Measurements from ENCODE around the gene USP32. TPM values are rescaled to one million over a fixed set of nuclear protein-coding genes. Genes with fewer than 3 reads are reported as not detected.
"Not testable (repeated sequence)": the region's sequence is repeated elsewhere in the genome, so short reads cannot be mapped to it uniquely, and the experiment has no call there.

USP32 gene
- total RNA-seq = 10 to 100 TPM; 27.5 to 34.2 TPM
- 58.6 to 69.9 reads per million in 2 donors for total RNA-seq

GRCh38 chr17:60392042-60392844, at the start of gene USP32:
TSS of gene USP32 (minus strand) at chr17:60392133. CDS start at chr17:60391939, 194 bp downstream.
- Mint-ChIP-seq H3K27ac (peak within 1 kb of the TSS; percentile 93), H3K36me3 (ENCODE audit: low read depth) (no peaks in the 10 kb centered on the region), H3K4me3 (peak within 1 kb of the TSS; percentile 94), H3K4me1 (peaks cover 32% of the 10 kb centered on the region), H3K27me3 (no peaks in the 10 kb centered on the region)
- ATAC-seq (peak; percentile 90), DNase-seq (peak; percentile 89 to 96 (median 95))
- H3K9me3 ChIP-seq (ENCODE audit: control insufficient read depth, low read length, poor library complexity, severe bottlenecking) = no peaks in the 10 kb centered on the region

GRCh38 chr17:60439501-60439900, 47.6 kb upstream of the USP32 start:
- Mint-ChIP-seq H3K4me1 (peaks cover 4% of the 10 kb centered on the region), H3K27ac (no peak overlapping the region), H3K4me3 (no peak overlapping the region), H3K36me3 (ENCODE audit: low read depth) (no peaks in the 10 kb centered on the region), H3K27me3 (peaks cover 6% of the 10 kb centered on the region)
- no peaks in the 10 kb centered on the region for H3K9me3 ChIP-seq (ENCODE audit: control insufficient read depth, low read length, poor library complexity, severe bottlenecking)
- no peak for ATAC-seq
- no peak for DNase-seq

GRCh38 chr17:60436676-60437075, 44.7 kb upstream of the USP32 start:
- H3K9me3 ChIP-seq (ENCODE audit: control insufficient read depth, low read length, poor library complexity, severe bottlenecking) = no peaks in the 10 kb centered on the region
- DNase-seq (no peak), ATAC-seq (no peak)
- H3K27ac Mint-ChIP-seq = no peak overlapping the region
- no peak overlapping the region for H3K4me3 Mint-ChIP-seq
- H3K27me3 Mint-ChIP-seq = peaks cover 13% of the 10 kb centered on the region
- peaks cover 2% of the 10 kb centered on the region for H3K36me3 Mint-ChIP-seq (ENCODE audit: low read depth)
- peaks cover 4% of the 10 kb centered on the region for H3K4me1 Mint-ChIP-seq

GRCh38 chr17:60435244-60436167, 43.6 kb upstream of the USP32 start:
- H3K27ac Mint-ChIP-seq = no peak overlapping the region
- ATAC-seq (peak; percentile 75), DNase-seq (peak in 1 of 3 donors; percentile 51)
- peaks cover 3% of the 10 kb centered on the region for H3K4me1 Mint-ChIP-seq
- peaks cover 2% of the 10 kb centered on the region for H3K36me3 Mint-ChIP-seq (ENCODE audit: low read depth)
- H3K27me3 Mint-ChIP-seq = peaks cover 17% of the 10 kb centered on the region
- no peaks in the 10 kb centered on the region for H3K9me3 ChIP-seq (ENCODE audit: control insufficient read depth, low read length, poor library complexity, severe bottlenecking)
- no peak overlapping the region for H3K4me3 Mint-ChIP-seq

GRCh38 chr17:60433021-60433997, 41.4 kb upstream of the USP32 start:
- not testable (repeated sequence) for H3K4me1 Mint-ChIP-seq; H3K4me3 Mint-ChIP-seq; H3K36me3 Mint-ChIP-seq (ENCODE audit: low read depth); H3K9me3 ChIP-seq (ENCODE audit: control insufficient read depth, low read length, poor library complexity, severe bottlenecking); ATAC-seq; H3K27ac Mint-ChIP-seq; DNase-seq
- peaks cover 17% of the 10 kb centered on the region for H3K27me3 Mint-ChIP-seq

- H3K36me3 Mint-ChIP-seq (ENCODE audit: low read depth); H3K4me1 Mint-ChIP-seq; DNase-seq; H3K4me3 Mint-ChIP-seq; H3K27ac Mint-ChIP-seq; ATAC-seq; H3K9me3 ChIP-seq (ENCODE audit: control insufficient read depth, low read length, poor library complexity, severe bottlenecking): not testable (repeated sequence)
- H3K27me3 Mint-ChIP-seq = peaks cover 18% of the 10 kb centered on the region
Observed at GRCh38 chr17:60430561-60430960, 38.6 kb upstream of the USP32 start.

- H3K27ac Mint-ChIP-seq = not testable (repeated sequence)
Observed at GRCh38 chr17:60428491-60428890, 36.6 kb upstream of the USP32 start.

GRCh38 chr17:60426596-60426995, 34.7 kb upstream of the USP32 start:
- no peak for DNase-seq
- Mint-ChIP-seq H3K27me3 (peaks cover 11% of the 10 kb centered on the region), H3K4me3 (no peak overlapping the region), H3K36me3 (ENCODE audit: low read depth) (no peaks in the 10 kb centered on the region), H3K4me1 (peaks cover 2% of the 10 kb centered on the region), H3K27ac (no peak overlapping the region)
- no peak for ATAC-seq
- H3K9me3 ChIP-seq (ENCODE audit: control insufficient read depth, low read length, poor library complexity, severe bottlenecking) = no peaks in the 10 kb centered on the region

More at GRCh38 chr17:60428491-60428890, 36.6 kb upstream of the USP32 start:
- not testable (repeated sequence) for H3K36me3 Mint-ChIP-seq (ENCODE audit: low read depth); H3K9me3 ChIP-seq (ENCODE audit: control insufficient read depth, low read length, poor library complexity, severe bottlenecking); ATAC-seq; H3K4me3 Mint-ChIP-seq; H3K4me1 Mint-ChIP-seq; DNase-seq
- H3K27me3 Mint-ChIP-seq = peaks cover 11% of the 10 kb centered on the region

- no peak overlapping the region for H3K4me3 Mint-ChIP-seq
- no peaks in the 10 kb centered on the region for H3K36me3 Mint-ChIP-seq (ENCODE audit: low read depth)
- H3K9me3 ChIP-seq (ENCODE audit: control insufficient read depth, low read length, poor library complexity, severe bottlenecking) = no peaks in the 10 kb centered on the region
- ATAC-seq (no peak), DNase-seq (no peak)
- peaks cover 6% of the 10 kb centered on the region for H3K27me3 Mint-ChIP-seq
- H3K4me1 Mint-ChIP-seq = peaks cover 8% of the 10 kb centered on the region
- H3K27ac Mint-ChIP-seq = no peak overlapping the region
Observed at GRCh38 chr17:60425626-60426025, 33.7 kb upstream of the USP32 start.

- peaks cover 8% of the 10 kb centered on the region for H3K4me1 Mint-ChIP-seq
- no peak overlapping the region for H3K4me3 Mint-ChIP-seq
- peaks cover 6% of the 10 kb centered on the region for H3K27me3 Mint-ChIP-seq
- ATAC-seq (no peak), DNase-seq (no peak)
- no peaks in the 10 kb centered on the region for H3K36me3 Mint-ChIP-seq (ENCODE audit: low read depth)
- H3K27ac Mint-ChIP-seq = no peak overlapping the region
- H3K9me3 ChIP-seq (ENCODE audit: control insufficient read depth, low read length, poor library complexity, severe bottlenecking) = no peaks in the 10 kb centered on the region
Observed at GRCh38 chr17:60423865-60424264, 31.9 kb upstream of the USP32 start.

GRCh38 chr17:60422162-60422665, 30.3 kb upstream of the USP32 start, which contains the start of gene CHCT1:
TSS of gene CHCT1 (plus strand) at chr17:60422489. CDS start at chr17:60422593, 104 bp downstream.
- H3K4me3 Mint-ChIP-seq = peak within 1 kb of the TSS; percentile 82
- no peaks in the 10 kb centered on the region for H3K36me3 Mint-ChIP-seq (ENCODE audit: low read depth)
- ATAC-seq (no peak), DNase-seq (no peak)
- peak within 1 kb of the TSS; percentile 51 for H3K27ac Mint-ChIP-seq
- H3K27me3 Mint-ChIP-seq = no peaks in the 10 kb centered on the region
- H3K4me1 Mint-ChIP-seq = peaks cover 8% of the 10 kb centered on the region
- H3K9me3 ChIP-seq (ENCODE audit: control insufficient read depth, low read length, poor library complexity, severe bottlenecking) = no peaks in the 10 kb centered on the region

Data from T-helper 17 cell (primary cell).